Epithelial cell of esophagus (primary cell): ENCODE data around the gene SEC23A.
A peak's percentile ranks its signal among the peaks of the same experiment; 100 is the strongest.
"Not testable (repeated sequence)": the region's sequence is repeated elsewhere in the genome, so short reads cannot be mapped to it uniquely, and the experiment has no call there.

Experiments used
- DNase-seq: peaks from one replicate; pipeline ENCODE4 v3.0.0; 2010; ENCODE audit warnings: low read depth
- H3K4me3 ChIP-seq: 2 replicates; pipeline ENCODE4 v1.5.1; 2011; ENCODE audit warnings: mild to moderate bottlenecking, low read length, control low read depth
- TF ChIP-seq, protein P1 (sequence below): IDR thresholded peaks from 2 replicates; pipeline ENCODE4 v1.5.1; 2011; ENCODE audit warnings: low read depth, mild to moderate bottlenecking, low read length, control low read depth, inconsistent platforms; ENCODE audit not compliant: insufficient read depth; ENCODE audit errors: missing control alignments

Gene SEC23A

DNA sequence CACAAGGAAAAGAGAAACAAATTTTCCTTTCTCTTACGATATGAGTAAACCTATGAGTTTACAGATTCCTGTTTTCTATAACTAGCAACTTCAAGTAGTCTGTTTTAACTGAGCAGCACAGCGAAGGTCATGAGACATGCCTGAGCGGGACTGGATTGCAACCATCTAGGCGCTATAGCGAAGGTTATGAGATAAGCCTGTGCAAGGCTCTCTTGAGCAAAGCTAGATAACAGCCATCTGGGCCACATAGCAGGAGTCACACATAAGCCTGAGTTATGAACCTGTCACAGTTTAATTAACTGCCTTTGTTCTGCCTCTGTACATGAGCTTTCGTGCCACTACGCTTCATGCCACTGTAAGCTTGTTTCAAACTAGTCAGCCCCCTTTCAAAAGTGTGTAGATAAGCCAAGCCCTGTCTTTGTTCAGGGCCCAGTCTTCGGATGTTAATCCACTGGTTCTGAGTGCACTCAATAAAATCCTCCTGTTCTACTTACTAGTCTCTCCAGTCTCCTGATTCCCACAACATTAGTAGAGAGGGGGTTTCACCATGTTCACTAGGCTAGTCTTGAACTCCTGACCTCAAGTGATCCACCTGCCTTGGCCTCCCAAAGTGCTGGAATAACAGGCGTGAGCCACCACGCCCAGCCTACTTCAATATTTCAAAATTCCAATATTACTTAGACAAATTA lies 47.1 kb downstream of the SEC23A start:
- TF ChIP-seq, protein P1, sequence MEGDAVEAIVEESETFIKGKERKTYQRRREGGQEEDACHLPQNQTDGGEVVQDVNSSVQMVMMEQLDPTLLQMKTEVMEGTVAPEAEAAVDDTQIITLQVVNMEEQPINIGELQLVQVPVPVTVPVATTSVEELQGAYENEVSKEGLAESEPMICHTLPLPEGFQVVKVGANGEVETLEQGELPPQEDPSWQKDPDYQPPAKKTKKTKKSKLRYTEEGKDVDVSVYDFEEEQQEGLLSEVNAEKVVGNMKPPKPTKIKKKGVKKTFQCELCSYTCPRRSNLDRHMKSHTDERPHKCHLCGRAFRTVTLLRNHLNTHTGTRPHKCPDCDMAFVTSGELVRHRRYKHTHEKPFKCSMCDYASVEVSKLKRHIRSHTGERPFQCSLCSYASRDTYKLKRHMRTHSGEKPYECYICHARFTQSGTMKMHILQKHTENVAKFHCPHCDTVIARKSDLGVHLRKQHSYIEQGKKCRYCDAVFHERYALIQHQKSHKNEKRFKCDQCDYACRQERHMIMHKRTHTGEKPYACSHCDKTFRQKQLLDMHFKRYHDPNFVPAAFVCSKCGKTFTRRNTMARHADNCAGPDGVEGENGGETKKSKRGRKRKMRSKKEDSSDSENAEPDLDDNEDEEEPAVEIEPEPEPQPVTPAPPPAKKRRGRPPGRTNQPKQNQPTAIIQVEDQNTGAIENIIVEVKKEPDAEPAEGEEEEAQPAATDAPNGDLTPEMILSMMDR: no peak
- no peak overlapping the region for H3K4me3 ChIP-seq
- DNase-seq: peak; percentile 1

DNA sequence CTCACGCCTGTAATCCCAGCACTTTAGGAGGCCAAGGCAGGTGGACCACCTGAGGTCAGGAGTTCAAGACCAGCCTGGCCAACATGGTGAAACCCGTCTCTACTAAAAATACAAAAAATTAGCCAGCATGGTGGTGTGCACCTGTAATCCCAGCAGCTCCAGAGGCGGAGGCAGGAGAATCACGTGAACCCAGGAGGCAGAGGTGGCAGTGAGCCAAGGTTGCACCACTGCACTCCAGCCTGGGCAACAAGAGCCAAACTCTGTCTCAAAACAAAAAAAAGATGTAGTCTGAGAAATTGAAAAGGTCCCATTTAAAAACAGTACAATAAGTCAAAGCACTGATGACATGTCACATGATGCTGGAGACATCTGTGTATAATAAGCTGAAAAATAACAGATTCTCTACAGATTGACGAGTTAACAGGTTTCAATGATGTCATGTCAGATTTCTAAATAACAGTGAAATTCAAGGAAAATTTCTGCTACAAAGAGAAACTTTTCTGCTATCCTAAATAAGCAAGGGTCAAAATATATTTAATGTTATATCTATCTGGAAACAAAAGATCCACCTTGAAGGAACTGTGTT lies 50.1 kb downstream of the SEC23A start:
- not testable (repeated sequence) for DNase-seq, H3K4me3 ChIP-seq

DNA sequence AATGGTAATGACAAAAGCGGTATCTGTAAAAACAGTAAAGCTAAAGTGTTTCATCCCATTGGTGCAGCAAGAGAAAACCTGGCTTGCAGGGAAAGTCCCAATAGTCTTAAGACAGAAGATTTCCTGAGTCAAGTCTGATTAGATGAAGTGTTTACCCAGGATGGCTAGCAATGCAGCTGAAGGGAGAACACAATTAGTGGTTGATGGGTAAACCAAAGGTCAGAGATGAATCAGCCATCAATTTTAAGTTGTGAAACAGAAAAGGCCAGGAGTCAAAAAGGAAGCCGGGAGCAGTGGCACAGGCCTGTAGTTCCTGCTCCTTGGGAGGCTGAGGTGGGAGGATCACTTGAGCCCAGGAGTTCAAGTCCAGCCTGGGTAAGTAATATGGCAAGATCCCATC lies 52.6 kb downstream of the SEC23A start:
- no peak overlapping the region for H3K4me3 ChIP-seq
- DNase-seq: peak; percentile 77
- TF ChIP-seq, protein P1: no peak

DNA sequence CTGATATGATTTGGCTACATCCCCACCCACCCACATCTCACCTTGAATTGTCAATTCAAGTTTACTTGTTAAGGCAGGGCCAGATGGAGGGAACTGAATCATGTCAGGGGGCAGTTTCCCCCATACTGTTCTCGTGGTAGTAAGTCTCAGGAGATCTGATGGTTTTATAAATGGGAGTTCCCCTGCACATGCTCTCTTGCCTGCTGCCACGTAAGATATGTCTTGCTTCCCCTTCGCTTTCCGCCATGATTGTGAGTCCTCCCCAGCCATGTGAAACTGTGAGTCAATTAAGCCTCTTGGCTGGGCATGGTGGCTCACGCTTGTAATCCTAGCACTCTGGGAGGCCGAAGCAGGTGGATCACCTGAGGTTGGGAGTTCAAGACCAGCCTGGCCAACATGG lies 57.1 kb downstream of the SEC23A start:
- not testable (repeated sequence) for DNase-seq, H3K4me3 ChIP-seq

DNA sequence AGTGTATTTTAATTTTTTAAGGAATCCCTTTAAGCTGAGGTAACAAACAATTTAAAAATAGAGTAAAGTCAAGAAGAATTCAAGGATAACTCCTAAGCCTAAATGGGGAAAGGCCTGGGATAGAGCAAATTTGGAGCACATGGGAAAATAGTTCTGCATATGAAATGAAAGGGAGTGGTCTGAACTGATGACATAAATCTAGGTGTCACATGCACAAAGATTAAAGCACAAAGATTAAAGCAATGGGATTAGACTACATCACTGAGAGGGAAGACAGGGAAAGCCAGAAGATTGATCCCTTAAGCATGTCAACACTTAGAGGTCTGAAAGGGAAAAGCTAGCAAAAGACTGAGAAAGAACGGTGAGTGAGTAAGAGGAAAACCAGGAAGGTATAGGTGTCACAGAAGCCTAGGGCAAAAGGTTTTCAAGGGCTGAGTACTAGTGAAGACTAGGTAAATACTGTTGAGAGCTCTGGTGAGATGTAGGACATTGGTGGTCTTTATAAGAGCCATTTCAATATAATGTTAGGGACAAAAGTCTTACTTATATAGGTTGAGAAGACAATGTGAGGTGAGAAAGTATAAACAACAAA lies 59.6 kb downstream of the SEC23A start:
- TF ChIP-seq, protein P1: no peak
- no peak overlapping the region for H3K4me3 ChIP-seq
- no peak for DNase-seq

DNA sequence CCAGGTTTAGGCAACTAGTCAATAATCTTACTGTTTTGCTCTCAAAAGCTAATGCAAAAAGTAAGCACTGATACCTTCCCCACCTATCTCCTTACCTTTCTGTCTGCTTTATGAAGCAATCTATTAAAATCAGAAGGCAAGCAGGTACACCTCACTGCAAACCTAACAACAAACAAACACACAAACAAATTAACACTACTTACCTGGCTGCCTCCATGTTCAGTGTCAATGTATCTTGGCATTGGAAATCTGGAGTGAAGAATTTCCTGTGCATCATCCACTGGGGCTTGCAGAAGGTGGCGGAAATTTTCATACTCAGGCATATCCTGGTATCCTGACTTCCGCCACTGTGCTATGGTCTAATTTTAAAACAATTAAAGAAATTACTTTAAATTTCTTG lies 62.5 kb downstream of the SEC23A start:
- no peak overlapping the region for H3K4me3 ChIP-seq
- no peak for DNase-seq
- TF ChIP-seq, protein P1: no peak

DNA sequence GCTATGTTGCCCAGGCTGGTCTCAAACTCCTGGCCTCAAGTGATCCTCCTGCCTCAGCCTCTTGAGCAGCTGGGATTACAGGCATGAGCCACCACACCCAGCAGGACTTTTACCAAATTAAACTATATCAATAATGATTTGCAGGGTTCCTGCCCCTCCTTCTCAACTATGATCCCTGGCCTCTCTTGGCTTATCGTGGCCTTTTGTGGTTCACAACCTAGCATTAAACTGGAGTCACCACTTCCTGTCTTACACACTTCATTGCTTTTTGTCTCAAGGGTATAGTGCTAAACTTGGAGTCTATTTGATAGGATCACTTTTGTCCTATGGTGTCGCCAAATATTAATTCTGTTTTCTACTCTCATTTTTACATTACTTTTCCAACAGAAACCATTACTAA lies 64.5 kb downstream of the SEC23A start:
- TF ChIP-seq, protein P1: no peak
- no peak for DNase-seq

DNA sequence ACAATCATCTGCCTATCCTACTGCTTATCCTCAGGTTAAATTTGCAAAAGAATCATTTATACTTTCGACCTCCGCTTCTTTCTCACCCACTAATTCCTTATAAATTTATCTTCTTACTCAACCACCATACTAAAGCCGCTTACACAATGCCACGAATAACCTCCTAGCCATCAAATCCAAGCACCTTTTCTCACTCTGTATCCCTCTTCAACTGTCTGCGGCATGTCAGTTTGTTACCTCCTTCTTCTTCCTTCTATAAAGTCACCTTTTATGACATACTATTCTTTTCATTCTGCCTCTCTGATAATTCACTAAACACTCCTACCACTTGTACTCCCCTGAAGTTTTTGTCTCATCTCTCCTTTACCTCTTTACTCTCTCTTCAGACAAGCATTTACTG lies 66.3 kb downstream of the SEC23A start:
- TF ChIP-seq, protein P1: no peak
- no peak overlapping the region for H3K4me3 ChIP-seq
- DNase-seq: no peak

More for the DNA sequence above, 64.5 kb downstream of the SEC23A start:
- H3K4me3 ChIP-seq: no peak overlapping the region
